DND-41 (cell line): ENCODE data around the gene CCDC81.

Experiments
- ATAC-seq: fragments of 200-7000 bp; cut with Tn5 transposase; 3 replicates; pipeline ENCODE4 v1.9.1; 2021; ENCODE audit warnings: low read depth; ENCODE audit not compliant: insufficient read depth
- DNase-seq: peaks from one replicate; pipeline ENCODE4 v3.0.0-alpha.2; 2020
- H2AFZ ChIP-seq: 2 replicates; pipeline ENCODE4 v1.6.0; 2012; ENCODE audit warnings: low read depth, low read length
- H3K27ac ChIP-seq: 2 replicates; pipeline ENCODE4 v1.5.1; 2012; ENCODE audit warnings: low read length, inconsistent platforms
- H3K27me3 ChIP-seq: fragments of 200-600 bp; sonication (generic); 2 replicates; pipeline ENCODE4 v1.6.0; 2012; ENCODE audit warnings: low read length, mild to moderate bottlenecking, inconsistent platforms; ENCODE audit not compliant: insufficient read depth, poor library complexity
- H3K36me3 ChIP-seq: 2 replicates; pipeline ENCODE4 v1.5.1; 2012; ENCODE audit warnings: low read length, inconsistent platforms; ENCODE audit not compliant: insufficient read depth
- H3K4me1 ChIP-seq: 2 replicates; pipeline ENCODE4 v1.5.1; 2012; ENCODE audit warnings: mild to moderate bottlenecking, low read length; ENCODE audit not compliant: insufficient read depth
- H3K4me2 ChIP-seq: 2 replicates; pipeline ENCODE4 v1.6.0; 2012; ENCODE audit warnings: mild to moderate bottlenecking, moderate library complexity, low read length, inconsistent platforms; ENCODE audit not compliant: insufficient read depth
- H3K4me3 ChIP-seq, 2 experiments: fragments of 200-600 bp in 1 of 2; shearing (Covaris generic) in 1 of 2; 2 replicates each; pipeline ENCODE4 v1.5.1; 2012 to 2016; ENCODE audit warnings: inconsistent platforms in 2 of 2, low read length in 2 of 2, mild to moderate bottlenecking in 2 of 2, low read depth in 1 of 2, moderate library complexity in 1 of 2
- H3K79me2 ChIP-seq: 2 replicates; pipeline ENCODE4 v1.6.0; 2012; ENCODE audit warnings: low read length, inconsistent platforms; ENCODE audit not compliant: insufficient read depth
- H3K9ac ChIP-seq: 2 replicates; pipeline ENCODE4 v1.6.0; 2012; ENCODE audit warnings: low read depth, mild to moderate bottlenecking, inconsistent platforms, low read length, moderate library complexity
- H3K9me3 ChIP-seq: 2 replicates; pipeline ENCODE4 v1.5.1; 2012; ENCODE audit warnings: low read length, moderate library complexity, mild to moderate bottlenecking, inconsistent platforms; ENCODE audit not compliant: insufficient read depth, severe bottlenecking
- H4K20me1 ChIP-seq: 2 replicates; pipeline ENCODE4 v1.6.0; 2012; ENCODE audit warnings: low read length; ENCODE audit not compliant: insufficient read depth
- CTCF ChIP-seq: IDR thresholded peaks from 2 replicates; pipeline ENCODE4 v1.5.1; 2012; ENCODE audit warnings: borderline replicate concordance, low read length, moderate library complexity, mild to moderate bottlenecking; ENCODE audit not compliant: poor library complexity, severe bottlenecking; ENCODE audit errors: extremely low read depth
- EZH2 ChIP-seq: IDR thresholded peaks from 3 replicates; pipeline ENCODE4 v1.6.1; 2012; ENCODE audit warnings: borderline replicate concordance, low read depth, mild to moderate bottlenecking, moderate library complexity, low read length, inconsistent platforms; ENCODE audit not compliant: severe bottlenecking

The CCDC81 gene

GRCh38 chr11:86358720-86359119 is 16.0 kb upstream of the CCDC81 start:
- Histone ChIP-seq H3K79me2 (no peaks in the 10 kb centered on the region), H4K20me1 (no peaks in the 10 kb centered on the region), H3K9ac (no peak overlapping the region), H3K4me1 (no peaks in the 10 kb centered on the region), H3K4me2 (no peak overlapping the region), H3K27me3 (no peaks in the 10 kb centered on the region), H3K36me3 (no peaks in the 10 kb centered on the region), H3K9me3 (no peaks in the 10 kb centered on the region), H2AFZ (no peak overlapping the region), H3K4me3 (no peak overlapping the region), H3K27ac (no peak overlapping the region)
- DNase-seq (no peak), ATAC-seq (no peak)
- TF ChIP-seq EZH2 (no peak), CTCF (no peak)

GRCh38 chr11:86360775-86361395 is 13.8 kb upstream of the CCDC81 start:
- H3K79me2 ChIP-seq: no peaks in the 10 kb centered on the region
- no peaks in the 10 kb centered on the region for H3K4me1 ChIP-seq
- H3K27me3 ChIP-seq: no peaks in the 10 kb centered on the region
- no peak overlapping the region for H3K4me3 ChIP-seq
- H3K36me3 ChIP-seq: no peaks in the 10 kb centered on the region
- no peaks in the 10 kb centered on the region for H4K20me1 ChIP-seq
- DNase-seq (no peak), ATAC-seq (no peak)
- TF ChIP-seq EZH2 (no peak), CTCF (no peak)
- no peak overlapping the region for H3K4me2 ChIP-seq
- H2AFZ ChIP-seq: no peak overlapping the region
- no peak overlapping the region for H3K9ac ChIP-seq
- H3K9me3 ChIP-seq: no peaks in the 10 kb centered on the region
- no peak overlapping the region for H3K27ac ChIP-seq

- ATAC-seq: no peak
- Histone ChIP-seq H3K27me3 (no peaks in the 10 kb centered on the region), H3K79me2 (no peaks in the 10 kb centered on the region), H3K4me1 (no peaks in the 10 kb centered on the region), H3K9ac (no peak overlapping the region), H3K4me3 (no peak overlapping the region), H3K4me2 (no peak overlapping the region), H2AFZ (no peak overlapping the region), H3K9me3 (no peaks in the 10 kb centered on the region), H4K20me1 (no peaks in the 10 kb centered on the region), H3K36me3 (no peaks in the 10 kb centered on the region), H3K27ac (no peak overlapping the region)
- no peak for DNase-seq
- no peak for TF ChIP-seq CTCF
- no peak for TF ChIP-seq EZH2
Observed at GRCh38 chr11:86363424-86363823, 11.3 kb upstream of the CCDC81 start.
